Measurements from ENCODE around the gene MLLT6. TPM values are rescaled to one million over a fixed set of nuclear protein-coding genes. Genes with fewer than 3 reads are reported as not detected.
A peak's percentile ranks its signal among the peaks of the same experiment; 100 is the strongest.

MLLT6 gene
- total and polyA plus RNA-seq, 2 of the 13 experiments (the other 11 are each of a cell fraction or from before 2014, with no cell fraction given) = 50.7 to 69.5 TPM

DNA sequence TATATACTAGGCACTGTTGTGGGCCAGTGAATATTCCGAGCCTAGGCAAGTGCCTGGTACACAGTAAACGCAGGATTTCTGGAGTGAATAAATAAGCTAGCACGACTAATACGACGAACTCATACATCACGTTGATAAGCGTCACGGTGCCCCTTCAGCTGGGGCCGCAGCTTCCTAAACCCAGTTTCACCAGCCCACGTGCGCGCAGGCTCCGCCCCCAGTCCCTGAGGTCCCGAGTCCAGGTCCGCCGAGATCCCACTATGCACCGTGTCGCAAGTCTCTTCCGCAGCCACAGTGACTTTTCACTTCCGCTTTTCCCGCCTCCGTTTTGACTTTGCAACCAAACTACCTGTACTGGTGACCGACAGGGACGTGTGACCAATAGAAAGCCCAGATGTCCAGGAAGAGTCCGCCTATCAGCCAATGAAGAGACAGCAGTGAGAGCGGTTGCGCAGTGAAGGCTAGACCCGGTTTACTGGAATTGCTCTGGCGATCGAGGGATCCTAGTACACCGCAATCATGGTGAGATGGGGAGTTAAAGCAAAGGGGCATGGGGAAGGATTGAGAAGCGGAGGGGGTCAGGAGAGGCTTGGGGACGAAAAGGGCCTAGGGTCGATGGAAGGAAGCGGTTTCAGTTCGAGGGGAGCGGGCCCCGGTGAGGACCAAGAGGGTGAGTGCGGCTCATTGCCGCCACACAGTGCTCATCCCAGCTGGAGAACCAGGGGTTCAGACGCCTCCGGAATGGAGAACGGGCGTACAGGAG is 47.4 kb downstream of the MLLT6 start, which contains the start of gene PSMB3 (continued):
- peak; percentile 36 for TF ChIP-seq STAG1 (CRISPR knock-in tag; IDR thresholded peaks at IDR 0.05)
- no peak for TF ChIP-seq SOX6 (IDR thresholded peaks at IDR 0.05)
- TF ChIP-seq SOX6 (CRISPR knock-in tag; IDR thresholded peaks at IDR 0.05) = peak; percentile 33; the same call in 1 of the 2 replicates
- no peak for TF ChIP-seq ZBTB1 (CRISPR knock-in tag; IDR thresholded peaks at IDR 0.05; ENCODE audit: borderline replicate concordance)
- peak; percentile 96 for TF ChIP-seq THAP11 (CRISPR knock-in tag; IDR thresholded peaks at IDR 0.05)
- TF ChIP-seq DNMT1 (CRISPR knock-in tag; IDR thresholded peaks at IDR 0.05) = no peak
- TF ChIP-seq SAFB2 (CRISPR knock-in tag; IDR thresholded peaks at IDR 0.05; ENCODE audit: borderline replicate concordance, low read depth) = 0 out of 2 replicates have a peak, but pooled peaks have one; percentile 57
- TF ChIP-seq CREB1 (IDR thresholded peaks at IDR 0.05) = peak; percentile 89
- peak; percentile 97 for TF ChIP-seq CREB1 (CRISPR knock-in tag; IDR thresholded peaks at IDR 0.05)
- TF ChIP-seq, protein P1, sequence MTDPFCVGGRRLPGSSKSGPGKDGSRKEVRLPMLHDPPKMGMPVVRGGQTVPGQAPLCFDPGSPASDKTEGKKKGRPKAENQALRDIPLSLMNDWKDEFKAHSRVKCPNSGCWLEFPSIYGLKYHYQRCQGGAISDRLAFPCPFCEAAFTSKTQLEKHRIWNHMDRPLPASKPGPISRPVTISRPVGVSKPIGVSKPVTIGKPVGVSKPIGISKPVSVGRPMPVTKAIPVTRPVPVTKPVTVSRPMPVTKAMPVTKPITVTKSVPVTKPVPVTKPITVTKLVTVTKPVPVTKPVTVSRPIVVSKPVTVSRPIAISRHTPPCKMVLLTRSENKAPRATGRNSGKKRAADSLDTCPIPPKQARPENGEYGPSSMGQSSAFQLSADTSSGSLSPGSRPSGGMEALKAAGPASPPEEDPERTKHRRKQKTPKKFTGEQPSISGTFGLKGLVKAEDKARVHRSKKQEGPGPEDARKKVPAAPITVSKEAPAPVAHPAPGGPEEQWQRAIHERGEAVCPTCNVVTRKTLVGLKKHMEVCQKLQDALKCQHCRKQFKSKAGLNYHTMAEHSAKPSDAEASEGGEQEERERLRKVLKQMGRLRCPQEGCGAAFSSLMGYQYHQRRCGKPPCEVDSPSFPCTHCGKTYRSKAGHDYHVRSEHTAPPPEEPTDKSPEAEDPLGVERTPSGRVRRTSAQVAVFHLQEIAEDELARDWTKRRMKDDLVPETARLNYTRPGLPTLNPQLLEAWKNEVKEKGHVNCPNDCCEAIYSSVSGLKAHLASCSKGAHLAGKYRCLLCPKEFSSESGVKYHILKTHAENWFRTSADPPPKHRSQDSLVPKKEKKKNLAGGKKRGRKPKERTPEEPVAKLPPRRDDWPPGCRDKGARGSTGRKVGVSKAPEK (CRISPR knock-in tag; IDR thresholded peaks at IDR 0.05; ENCODE audit: borderline replicate concordance) = no peak
- TF ChIP-seq ZNF138 (CRISPR knock-in tag; IDR thresholded peaks at IDR 0.05; ENCODE audit: low read depth) = no peak
- TF ChIP-seq TOE1 (CRISPR knock-in tag; IDR thresholded peaks at IDR 0.05) = 0 out of 2 replicates have a peak, but pooled peaks have one; percentile 45
- no peak for TF ChIP-seq BRCA1 (CRISPR knock-in tag; IDR thresholded peaks at IDR 0.05)
- TF ChIP-seq, protein P2, sequence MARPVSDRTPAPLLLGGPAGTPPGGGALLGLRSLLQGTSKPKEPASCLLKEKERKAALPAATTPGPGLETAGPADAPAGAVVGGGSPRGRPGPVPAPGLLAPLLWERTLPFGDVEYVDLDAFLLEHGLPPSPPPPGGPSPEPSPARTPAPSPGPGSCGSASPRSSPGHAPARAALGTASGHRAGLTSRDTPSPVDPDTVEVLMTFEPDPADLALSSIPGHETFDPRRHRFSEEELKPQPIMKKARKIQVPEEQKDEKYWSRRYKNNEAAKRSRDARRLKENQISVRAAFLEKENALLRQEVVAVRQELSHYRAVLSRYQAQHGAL (CRISPR knock-in tag; IDR thresholded peaks at IDR 0.05; ENCODE audit: not compliant biosample characterization) = peak; percentile 74
- TF ChIP-seq PRMT3 (CRISPR knock-in tag; IDR thresholded peaks at IDR 0.05; ENCODE audit: borderline replicate concordance, low read depth) = peak; percentile 87; the same call in 1 of the 2 replicates
- TF ChIP-seq TSC22D2 (CRISPR knock-in tag; IDR thresholded peaks at IDR 0.05; ENCODE audit: borderline replicate concordance) = peak; percentile 68
- TF ChIP-seq AHR (CRISPR knock-in tag; IDR thresholded peaks at IDR 0.05) = no peak; the same call in 1 of the 2 replicates
- TF ChIP-seq, protein P3, sequence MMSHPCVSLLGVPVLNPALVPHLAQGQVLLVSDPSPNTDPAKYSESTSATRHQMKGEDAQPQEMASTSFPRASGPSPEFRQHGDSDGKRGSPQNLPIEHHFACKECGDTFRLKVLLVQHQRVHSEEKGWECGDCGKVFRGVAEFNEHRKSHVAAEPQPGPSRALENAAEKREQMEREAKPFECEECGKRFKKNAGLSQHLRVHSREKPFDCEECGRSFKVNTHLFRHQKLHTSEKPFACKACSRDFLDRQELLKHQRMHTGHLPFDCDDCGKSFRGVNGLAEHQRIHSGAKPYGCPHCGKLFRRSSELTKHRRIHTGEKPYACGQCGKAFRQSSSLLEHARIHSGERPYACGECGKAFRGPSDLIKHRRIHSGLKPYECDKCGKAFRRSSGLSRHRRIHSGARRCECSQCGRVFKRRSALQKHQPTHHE (CRISPR knock-in tag; IDR thresholded peaks at IDR 0.05; ENCODE audit: borderline replicate concordance) = 0 out of 2 replicates have a peak, but pooled peaks have one; percentile 60
- 0 out of 2 replicates have a peak, but pooled peaks have one; percentile 81 for TF ChIP-seq ZNF33B (CRISPR knock-in tag; IDR thresholded peaks at IDR 0.05)
- TF ChIP-seq ZNF720 (CRISPR knock-in tag; IDR thresholded peaks at IDR 0.05) = 0 out of 2 replicates have a peak, but pooled peaks have one; percentile 14
- TF ChIP-seq ZNF264 (CRISPR knock-in tag; IDR thresholded peaks at IDR 0.05) = no peak
- no peak for TF ChIP-seq JUNB (CRISPR knock-in tag; IDR thresholded peaks at IDR 0.05; ENCODE audit: borderline replicate concordance)
- TF ChIP-seq SPEN (CRISPR knock-in tag; IDR thresholded peaks at IDR 0.05; ENCODE audit: low read depth) = peak; percentile 95
- peak; percentile 96 for TF ChIP-seq SIN3B (IDR thresholded peaks at IDR 0.05; ENCODE audit: low read length)
- TF ChIP-seq, protein P4, sequence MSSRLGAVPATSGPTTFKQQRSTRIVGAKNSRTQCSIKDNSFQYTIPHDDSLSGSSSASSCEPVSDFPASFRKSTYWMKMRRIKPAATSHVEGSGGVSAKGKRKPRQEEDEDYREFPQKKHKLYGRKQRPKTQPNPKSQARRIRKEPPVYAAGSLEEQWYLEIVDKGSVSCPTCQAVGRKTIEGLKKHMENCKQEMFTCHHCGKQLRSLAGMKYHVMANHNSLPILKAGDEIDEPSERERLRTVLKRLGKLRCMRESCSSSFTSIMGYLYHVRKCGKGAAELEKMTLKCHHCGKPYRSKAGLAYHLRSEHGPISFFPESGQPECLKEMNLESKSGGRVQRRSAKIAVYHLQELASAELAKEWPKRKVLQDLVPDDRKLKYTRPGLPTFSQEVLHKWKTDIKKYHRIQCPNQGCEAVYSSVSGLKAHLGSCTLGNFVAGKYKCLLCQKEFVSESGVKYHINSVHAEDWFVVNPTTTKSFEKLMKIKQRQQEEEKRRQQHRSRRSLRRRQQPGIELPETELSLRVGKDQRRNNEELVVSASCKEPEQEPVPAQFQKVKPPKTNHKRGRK (CRISPR knock-in tag; IDR thresholded peaks at IDR 0.05) = no peak

All from HepG2 (cell line).